ENCODE measurements around the gene BACE1-AS.

BACE1-AS gene

GRCh38 chr11:117295438-117296137 is 4.4 kb downstream of the BACE1-AS start:
- no peak overlapping the region for H3K4me3 ChIP-seq (ENCODE audit: low read depth, low read length)
- peaks cover 13% of the 10 kb centered on the region for H3K36me3 ChIP-seq (replicated peaks)
- in situ Hi-C loops (cut with HindIII; ENCODE audit: low pct_ligation_motif_present, low sequenced_read_pairs), result no loop called here
- H3K27ac ChIP-seq, result no peak overlapping the region
- TF ChIP-seq CTCF (IDR thresholded peaks at IDR 0.05; ENCODE audit: low read depth, low read length, missing control alignments), result no peak
- no peaks in the 10 kb centered on the region for H3K27me3 ChIP-seq (replicated peaks)
- DNase-seq, result no peak

- DNase-seq, result no peak
- Histone ChIP-seq H3K4me3 (ENCODE audit: low read depth, low read length) (no peak overlapping the region), H3K27ac (no peak overlapping the region), H3K36me3 (replicated peaks) (peaks cover 4% of the 10 kb centered on the region), H3K27me3 (replicated peaks) (no peaks in the 10 kb centered on the region)
- no peak for TF ChIP-seq CTCF (IDR thresholded peaks at IDR 0.05; ENCODE audit: low read depth, low read length, missing control alignments)
- in situ Hi-C loops (cut with HindIII; ENCODE audit: low pct_ligation_motif_present, low sequenced_read_pairs), result no loop called here
These were observed 5.7 kb downstream of the BACE1-AS start for GRCh38 chr11:117296881-117297280.

GRCh38 chr11:117298195-117298594 is 7.0 kb downstream of the BACE1-AS start:
- H3K4me3 ChIP-seq (ENCODE audit: low read depth, low read length), result no peak overlapping the region
- DNase-seq, result no peak
- in situ Hi-C loops (cut with HindIII; ENCODE audit: low pct_ligation_motif_present, low sequenced_read_pairs), result no loop called here

GRCh38 chr11:117299351-117300282 is 8.5 kb downstream of the BACE1-AS start:
- Histone ChIP-seq H3K27ac (no peak overlapping the region), H3K36me3 (replicated peaks) (no peaks in the 10 kb centered on the region), H3K27me3 (replicated peaks) (no peaks in the 10 kb centered on the region), H3K4me3 (ENCODE audit: low read depth, low read length) (no peak overlapping the region)
- no peak for DNase-seq
- no peak for TF ChIP-seq CTCF (IDR thresholded peaks at IDR 0.05; ENCODE audit: low read depth, low read length, missing control alignments)
- in situ Hi-C loops (cut with HindIII; ENCODE audit: low pct_ligation_motif_present, low sequenced_read_pairs), result no loop called here

More at GRCh38 chr11:117298195-117298594, 7.0 kb downstream of the BACE1-AS start:
- Histone ChIP-seq H3K27me3 (replicated peaks) (no peaks in the 10 kb centered on the region), H3K27ac (no peak overlapping the region), H3K36me3 (replicated peaks) (peaks cover 4% of the 10 kb centered on the region)
- no peak for TF ChIP-seq CTCF (IDR thresholded peaks at IDR 0.05; ENCODE audit: low read depth, low read length, missing control alignments)

GRCh38 chr11:117300283-117300663 is 9.1 kb downstream of the BACE1-AS start:
- Histone ChIP-seq H3K4me3 (ENCODE audit: low read depth, low read length) (peak overlapping the region; percentile 3), H3K27me3 (replicated peaks) (no peaks in the 10 kb centered on the region), H3K36me3 (replicated peaks) (no peaks in the 10 kb centered on the region), H3K27ac (no peak overlapping the region)
- in situ Hi-C loops (cut with HindIII; ENCODE audit: low pct_ligation_motif_present, low sequenced_read_pairs), result no loop called here
- no peak for TF ChIP-seq CTCF (IDR thresholded peaks at IDR 0.05; ENCODE audit: low read depth, low read length, missing control alignments)
- DNase-seq, result no peak

Measured in brain microvascular endothelial cell (primary cell).